HG02678 (cell line): Measurements from ENCODE around the gene IDUA.
"Not testable (repeated sequence)": the region's sequence is repeated elsewhere in the genome, so short reads cannot be mapped to it uniquely, and the experiment has no call there.

ENCODE experiments used
- ATAC-seq: cut with Tn5 transposase; IDR thresholded peaks from one replicate; pipeline ENCODE4 v1.9.1; 2021; ENCODE audit warnings: mild to moderate bottlenecking, moderate library complexity; ENCODE audit not compliant: unreplicated experiment

Gene IDUA

DNA sequence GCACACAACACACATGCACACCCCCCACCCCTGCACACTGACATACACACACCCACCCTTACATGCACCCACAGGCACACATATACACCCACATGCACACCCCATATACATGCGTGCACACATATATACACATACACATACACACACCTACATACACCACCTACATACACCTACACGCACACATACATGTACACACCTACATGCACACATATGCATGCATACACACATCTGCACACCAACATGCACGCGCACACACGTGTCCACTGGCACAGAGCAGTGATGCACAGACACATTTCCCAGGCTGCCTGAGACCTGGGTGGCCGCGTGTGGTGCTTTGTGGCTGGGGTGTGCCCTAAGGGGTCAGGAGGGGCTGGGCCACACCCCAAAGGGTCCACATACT, 56.3 kb downstream of the IDUA start:
- no peak for ATAC-seq

DNA sequence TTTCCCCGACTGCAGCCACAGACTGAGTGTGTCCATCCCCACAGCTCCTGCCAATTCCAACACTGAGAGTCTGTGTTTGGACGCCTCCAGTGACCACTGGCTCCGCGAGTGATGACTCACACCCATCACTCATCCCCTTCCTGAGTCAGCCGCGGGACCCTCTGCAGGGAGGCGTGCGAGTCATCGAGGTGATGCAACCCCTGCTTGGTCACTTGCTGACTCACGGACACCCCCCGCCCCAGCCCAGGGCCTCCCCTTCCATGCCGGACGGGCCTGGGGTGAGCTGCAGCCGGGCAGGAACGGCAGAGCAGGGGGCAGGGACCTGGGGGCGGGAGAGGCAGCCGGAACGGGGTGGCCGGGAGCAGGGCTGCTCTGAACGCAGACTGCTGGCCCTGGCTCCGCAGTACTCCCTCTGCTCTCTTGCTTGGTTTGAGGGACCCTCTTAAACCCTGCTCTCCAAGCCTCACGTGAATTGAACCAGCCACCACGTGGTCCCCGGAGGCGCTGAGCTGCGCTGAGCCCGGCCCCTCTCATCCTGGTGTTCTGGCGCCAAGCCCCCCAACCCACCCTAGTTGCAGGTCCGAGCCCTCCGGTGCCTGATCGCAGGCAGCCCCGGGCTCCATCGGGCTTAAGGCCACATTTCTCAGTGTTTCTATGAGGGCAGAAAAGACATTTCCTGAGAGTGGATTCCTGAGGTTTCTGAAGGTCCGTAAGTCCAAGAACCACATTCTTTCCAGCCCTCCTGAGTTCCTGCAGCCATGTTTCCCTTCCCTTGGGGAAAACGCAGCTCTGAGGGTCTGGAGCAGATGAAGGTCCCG, 57.0 kb downstream of the IDUA start:
- ATAC-seq, result no peak

DNA sequence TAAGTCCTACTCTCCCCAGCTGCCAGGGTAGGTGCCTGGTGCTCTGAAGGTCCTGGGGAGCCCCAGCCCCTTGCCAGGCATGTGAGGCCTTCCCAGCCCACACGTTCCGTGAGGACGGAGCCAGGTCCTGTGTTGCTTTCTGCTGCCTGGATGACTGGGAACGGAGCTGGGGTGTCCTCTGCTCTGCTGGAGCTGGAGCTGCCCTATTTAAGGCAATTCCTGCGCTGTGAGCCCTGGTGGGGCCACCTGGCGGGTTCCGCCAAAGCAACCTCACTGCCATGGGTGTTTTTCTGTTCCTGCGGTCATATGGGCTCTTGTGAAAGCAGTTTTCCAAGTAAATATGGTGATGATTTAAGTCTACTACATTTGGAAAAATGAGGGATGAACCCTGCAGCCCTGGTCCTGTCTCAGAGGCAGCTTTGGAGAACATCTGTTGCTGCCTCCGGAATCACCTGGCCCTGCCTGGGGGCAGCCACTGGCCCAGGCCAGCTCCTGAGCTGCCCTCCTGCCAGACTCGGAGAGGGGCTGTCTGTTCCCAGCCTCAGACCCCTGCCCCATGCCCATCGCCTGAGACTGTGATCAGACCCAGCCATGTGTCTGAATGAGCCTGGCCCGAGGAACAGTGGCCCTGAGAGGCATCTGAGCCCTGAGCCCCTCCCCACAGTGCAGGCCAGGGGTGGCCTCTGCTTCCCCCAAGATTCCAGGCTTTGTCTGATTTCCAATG, 57.8 kb downstream of the IDUA start:
- ATAC-seq, result no peak

DNA sequence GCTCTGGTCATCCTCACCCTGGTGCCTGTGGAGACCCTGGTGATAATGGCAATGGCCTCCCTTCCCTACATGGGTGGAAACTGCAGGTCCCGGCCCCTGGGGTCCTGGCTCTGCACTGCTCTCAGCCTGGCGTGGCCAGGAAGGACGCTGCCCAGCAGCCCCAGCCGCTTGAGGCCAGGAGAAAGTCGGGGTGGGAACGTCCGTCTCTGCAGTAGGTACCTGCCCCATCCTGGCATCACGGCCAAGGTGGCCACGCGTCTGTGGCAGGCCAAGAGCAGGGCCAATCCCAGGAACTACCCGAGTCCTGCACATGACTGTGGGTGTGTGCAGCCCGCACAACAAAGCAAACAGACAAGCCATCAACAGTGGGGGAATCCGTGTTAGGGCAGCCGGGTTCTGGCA, 58.4 kb downstream of the IDUA start:
- no peak for ATAC-seq

DNA sequence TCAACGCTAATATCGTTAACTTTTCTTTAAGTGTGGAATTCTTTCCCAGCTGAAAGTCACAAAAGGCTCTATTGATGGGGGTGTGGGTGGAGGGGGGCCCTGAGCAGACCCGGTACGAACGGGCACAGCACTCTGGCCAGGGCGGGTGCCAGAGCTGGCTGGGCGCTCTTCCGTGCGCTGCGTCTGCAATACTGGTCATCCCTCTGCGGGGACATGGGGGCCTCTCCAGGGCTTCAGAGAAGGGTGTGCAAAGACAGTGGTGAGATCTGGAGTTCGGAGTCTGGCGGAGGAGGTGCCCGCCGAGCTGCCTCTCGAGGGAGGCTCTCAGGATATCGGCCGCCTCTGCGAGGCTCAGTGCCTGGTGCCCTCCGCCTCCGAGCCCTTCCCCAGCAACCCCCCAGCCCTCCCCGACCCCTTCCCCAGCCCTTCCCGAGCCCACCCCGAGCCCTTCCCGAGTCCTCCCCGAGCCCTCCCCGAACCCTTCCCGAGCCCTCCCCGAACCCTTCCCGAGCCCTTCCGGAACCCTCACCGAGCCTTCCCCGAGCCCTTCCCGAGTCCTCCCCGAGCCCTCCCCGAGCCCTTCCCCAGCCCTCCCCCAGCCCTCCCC, 58.9 kb downstream of the IDUA start:
- ATAC-seq, result no peak

DNA sequence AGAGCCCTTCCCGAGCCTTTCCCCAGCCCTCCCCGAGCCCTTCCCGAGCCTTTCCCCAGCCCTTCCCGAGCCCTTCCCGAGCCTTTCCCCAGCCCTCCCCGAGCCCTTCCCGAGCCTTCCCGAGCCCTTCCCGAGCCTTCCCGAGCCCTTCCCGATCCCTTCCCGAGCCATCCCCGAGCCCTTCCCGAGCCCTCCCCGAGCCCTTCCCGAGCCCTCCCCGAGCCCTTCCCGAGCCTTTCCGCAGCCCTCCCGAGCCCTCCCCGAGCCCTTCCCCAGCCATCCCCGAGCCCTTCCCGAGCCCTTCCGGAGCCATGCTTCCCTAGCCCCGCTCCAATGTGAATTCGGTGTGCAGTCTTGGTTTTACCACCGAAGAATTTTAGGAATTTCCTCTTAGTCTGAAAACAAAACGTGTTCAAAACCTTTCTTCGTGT, 59.8 kb downstream of the IDUA start:
- not testable (repeated sequence) for ATAC-seq

DNA sequence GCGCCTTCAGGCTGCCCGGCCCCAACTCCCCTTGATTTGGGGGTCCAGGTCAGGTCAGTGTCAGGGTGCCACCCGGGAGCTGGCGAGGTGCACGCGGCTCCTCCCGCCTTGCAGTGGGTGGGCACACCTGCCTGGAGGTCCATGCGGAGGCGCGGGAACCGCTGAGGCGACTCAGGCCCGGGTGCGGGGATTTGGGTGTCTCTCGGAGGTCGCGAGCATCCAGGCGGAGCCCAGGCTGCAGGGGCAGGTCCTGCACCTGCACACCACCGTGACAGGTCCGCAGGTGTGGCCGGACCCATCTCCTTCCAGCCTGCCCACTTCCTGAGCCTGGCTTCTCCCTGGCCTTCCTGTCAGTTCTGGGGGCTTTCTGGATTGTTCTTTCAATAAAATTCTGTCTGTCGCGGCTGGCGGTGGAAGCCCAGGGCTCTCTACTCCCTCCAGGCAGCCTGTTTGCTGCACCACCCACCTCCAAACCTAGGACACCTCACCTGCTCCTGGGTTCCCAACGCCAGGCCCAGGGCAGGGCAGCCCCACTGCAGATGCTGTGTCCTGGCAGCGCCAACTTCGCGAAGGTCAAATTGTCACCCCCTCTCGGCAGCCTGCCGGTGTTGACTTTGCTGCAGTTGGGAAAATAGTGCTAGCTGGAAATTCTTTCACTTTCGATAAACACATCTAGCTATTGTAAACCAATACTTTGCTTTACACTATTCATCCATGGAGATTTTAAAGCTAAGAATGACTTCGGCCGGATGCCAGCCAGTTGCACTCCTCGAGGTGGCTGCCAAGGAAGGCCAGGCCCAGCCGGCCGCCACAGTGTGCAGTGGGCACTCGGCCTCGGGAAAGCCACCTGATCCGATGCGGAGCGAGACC, 60.5 kb downstream of the IDUA start:
- ATAC-seq, result no peak

DNA sequence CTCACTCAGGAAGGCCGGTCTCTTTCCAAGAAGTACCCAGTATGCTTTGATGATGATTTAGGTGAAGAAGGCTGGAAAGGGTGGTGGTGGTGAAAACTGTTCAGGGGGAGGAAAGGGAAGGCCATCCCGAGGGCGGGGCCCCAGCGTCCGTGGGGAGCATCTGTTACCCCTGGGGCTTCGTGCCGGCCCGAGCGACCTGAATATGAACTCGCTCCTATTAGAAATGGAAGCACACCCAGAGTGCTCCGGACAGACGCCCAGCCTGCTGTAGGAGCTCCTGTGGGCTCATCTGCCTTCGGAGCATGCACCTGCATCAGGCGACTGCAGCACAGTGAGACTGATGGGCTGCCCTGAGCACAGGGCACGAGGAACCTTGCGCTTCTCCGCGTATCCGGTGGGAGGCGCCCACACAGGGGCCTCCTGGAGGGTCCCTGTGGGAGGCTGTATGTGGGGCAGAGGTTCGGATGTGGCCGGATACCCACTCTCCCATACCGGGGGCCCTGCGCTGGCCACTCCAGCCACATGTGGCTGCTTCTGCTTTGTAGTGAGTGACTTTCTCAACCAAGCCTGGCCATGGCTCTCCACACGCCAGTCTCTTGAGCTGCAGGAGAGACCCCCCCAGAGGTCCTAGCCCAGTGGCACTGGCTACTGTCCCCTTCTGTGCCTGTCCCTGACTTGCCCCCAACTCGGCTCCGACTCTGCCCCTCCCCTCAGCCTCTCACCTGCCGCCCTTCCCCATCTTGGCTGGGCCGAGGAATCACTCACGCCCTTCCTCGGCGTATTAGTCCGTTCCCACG, 61.3 kb downstream of the IDUA start:
- no peak for ATAC-seq

DNA sequence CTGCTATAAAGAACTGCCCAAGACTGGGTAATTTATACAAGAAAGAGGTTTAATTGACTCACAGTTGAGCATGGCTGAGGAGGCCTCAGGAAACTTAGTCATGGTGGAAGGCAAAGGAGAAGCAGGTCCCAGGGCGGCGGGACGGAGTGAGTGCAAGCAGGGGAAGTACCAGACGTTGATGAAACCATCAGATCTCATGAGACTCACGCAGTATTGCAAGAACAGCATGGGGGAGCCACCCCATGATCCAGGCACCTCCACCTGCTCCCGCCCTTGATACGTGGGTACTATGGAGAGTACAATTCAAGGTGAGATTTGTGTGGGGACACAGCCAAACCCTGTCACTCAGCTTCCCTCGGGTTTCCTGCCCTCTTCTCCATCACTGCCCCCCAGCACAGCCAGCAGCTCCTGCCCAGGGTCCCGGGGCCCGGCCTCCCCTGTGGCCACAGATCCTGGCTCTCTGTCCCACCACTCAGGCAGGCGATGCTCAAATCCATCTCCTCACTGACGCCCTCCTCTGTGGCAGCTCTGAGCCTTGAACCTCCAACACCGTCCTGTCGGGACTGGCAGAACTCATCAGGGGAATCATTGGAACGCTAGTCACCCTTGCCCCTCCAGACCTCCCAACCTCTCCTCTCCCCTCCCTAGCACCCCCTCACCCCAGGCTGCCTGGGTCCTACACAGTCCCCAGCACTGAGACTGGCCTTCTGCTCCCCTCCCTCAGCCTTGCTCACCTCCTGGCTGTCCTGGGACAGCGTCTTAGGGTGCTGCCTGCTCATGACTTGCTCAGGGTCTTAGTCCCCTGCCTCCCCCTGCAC, 62.1 kb downstream of the IDUA start:
- no peak for ATAC-seq

DNA sequence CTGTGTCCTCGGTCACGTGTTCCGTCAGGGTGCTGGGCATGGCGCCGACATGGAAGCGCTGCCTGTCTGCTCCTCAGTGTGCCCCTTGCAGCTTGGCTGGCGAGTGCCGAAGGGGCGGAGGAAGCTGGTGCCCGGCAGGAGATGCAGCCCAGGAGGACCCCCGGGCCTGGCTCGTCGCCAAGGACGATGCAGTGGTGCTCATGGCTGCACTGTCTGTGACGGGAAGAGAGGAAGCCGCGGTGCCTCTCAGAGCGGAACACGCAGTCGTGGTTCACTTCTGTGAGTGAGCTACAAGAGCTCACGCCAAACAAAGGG, 62.7 kb downstream of the IDUA start:
- no peak for ATAC-seq

DNA sequence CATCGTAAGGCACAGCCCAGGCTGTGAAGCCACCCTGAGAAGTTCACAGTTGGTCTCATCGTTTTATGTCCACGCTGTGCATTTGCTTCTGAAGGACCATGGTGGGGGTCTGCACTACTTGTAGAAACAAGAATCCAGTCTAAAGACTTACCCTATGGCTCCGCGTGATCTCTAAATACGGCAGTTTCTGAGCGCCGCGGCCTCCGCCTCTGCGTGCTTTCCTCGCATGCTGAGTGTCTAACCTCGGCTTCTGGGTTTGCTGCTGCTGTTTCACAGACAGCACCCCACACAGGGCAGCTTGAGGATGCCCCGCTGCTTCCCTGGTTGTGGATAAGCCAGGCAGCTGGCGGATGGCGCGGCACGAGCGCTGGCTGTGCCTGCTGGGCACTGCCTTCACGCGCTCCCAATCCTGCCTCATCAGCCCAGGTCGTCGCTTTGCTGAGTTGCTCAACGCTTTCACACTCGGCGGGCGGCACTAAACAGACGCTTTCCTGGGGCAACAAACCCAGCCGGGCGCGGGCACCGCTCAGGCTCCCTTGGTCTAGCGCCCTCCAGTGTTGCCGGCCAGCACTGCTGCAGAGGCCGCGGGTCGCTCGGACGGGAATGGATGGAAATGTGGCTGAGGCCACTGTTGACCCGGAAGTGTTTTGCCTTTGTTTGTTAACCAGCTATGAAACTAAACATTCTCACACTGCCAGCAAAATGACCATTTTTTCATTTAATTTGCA, 63.8 kb downstream of the IDUA start:
- no peak for ATAC-seq

DNA sequence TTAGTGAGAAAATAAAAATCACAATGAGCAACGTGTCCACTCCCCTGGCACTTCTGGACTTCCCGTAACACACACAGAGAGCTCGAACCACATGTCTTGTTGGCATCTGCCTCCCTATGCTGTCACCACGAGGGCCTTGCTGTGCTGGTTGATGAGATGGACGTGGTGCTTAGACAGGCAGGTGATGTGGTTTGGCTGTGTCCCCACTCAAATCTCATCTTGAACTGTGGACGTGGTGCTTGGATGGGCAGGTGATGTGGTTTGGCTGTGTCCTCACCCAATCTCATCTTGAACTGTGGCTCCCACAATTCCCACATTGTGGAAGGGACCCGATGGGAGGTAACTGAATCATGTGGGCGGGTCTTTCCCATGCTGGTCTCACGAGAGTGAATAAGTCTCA, 64.6 kb downstream of the IDUA start:
- ATAC-seq, result no peak

DNA sequence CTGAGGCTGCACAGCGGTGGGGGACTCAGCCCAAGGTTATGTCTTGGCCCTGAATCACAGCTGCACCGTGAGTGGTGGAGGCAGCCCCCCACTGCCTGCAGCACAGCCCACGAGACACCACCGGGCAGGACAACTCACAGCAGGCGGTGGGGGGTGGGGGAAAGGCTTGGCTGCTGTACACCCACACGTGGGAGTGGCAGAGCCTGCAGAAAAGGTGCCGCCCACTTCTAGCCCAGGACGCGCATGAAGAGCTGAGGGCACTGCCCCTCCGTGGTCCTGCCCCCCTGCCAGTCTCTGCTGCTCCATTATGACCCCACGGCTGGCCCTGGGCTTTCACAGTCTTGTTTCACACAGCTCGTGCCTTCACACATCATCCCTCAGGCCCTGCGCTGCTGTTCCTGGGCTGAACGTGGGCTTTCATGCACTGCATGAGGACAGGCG, 65.4 kb downstream of the IDUA start:
- no peak for ATAC-seq

DNA sequence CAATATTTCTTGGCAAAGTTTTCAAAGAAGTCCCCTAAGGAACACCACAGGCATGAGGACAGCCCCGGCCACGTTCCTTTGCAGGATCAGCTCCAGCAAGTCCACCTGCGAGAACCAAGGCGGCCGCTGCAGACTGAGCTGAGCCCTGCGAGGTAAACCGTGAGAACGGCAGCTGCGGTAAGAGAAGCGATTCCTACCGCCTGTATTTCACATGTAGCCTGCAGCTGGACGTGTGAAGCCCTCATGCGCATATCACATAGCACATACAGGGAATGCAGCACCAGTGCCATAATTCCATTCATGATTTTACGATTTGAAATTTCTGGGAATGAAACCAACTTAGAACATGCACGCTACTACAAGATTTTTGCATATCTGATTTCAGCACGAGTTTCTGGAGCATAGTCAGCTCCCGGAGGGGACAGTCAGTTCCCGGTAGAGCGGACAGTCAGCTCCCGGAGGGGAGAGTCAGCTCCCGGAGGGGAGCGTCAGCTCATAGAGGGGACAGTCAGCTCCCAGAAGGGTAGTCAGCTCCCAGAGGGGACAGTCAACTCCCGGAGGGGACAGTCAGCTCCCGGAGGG, 66.3 kb downstream of the IDUA start:
- ATAC-seq, result no peak

DNA sequence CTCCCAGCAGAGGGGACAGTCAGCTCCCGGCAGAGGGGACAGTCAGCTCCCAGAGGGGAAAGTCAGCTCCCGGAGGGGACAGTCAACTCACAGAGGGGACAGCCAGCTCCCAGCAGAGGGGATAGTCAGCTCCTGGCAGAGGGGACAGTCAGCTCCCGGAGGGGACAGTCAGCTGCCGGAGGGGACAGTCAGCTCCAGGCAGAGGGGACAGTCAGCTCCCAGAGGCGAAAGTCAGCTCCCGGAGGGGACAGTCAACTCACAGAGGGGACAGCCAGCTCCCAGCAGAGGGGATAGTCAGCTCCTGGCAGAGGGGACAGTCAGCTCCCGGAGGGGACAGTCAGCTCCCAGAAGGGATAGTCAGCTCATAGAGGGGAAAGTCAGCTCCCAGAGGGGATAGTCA, 67.0 kb downstream of the IDUA start:
- not testable (repeated sequence) for ATAC-seq
